ENCODE data around the gene MISP.

DNA sequence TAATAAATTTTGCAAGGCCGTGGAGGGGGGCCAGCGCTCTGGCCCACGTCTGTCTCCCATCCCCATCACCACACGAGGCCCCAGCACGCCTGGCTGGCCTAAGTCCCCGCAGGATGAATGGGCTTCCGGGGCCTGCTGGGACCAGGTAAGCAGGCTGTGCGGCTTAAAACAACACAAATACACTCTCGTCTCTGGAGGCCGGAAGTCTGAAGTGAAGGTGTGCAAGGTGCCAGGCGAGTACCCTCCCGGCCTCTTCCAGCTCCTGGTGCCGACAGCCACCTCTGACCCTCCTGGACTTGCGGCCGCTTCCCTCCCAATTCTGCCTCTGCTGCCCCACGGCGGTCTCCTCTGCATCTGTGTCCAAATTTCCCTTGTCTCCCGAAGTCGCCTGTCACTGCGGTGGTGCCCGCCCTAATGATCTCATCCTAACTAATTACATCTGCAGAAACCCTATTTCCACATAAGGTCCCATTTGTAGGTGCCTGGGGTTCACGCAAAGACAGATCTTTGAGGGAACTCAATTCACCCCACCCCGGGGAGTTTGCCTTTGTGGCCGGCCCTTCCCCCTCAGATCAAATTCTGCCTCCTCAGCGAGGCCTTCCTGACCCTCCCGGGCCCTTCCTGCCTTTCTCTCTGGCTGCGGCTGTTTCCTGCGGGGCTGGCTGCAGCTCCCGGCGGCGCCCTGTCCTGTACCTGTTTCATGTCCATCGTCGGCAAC is 38.2 kb downstream of the MISP start:
- TF ChIP-seq POLR2A (IDR thresholded peaks at IDR 0.05) (no peak), POLR2AphosphoS5 (IDR thresholded peaks at IDR 0.05) (no peak)
